GM23338 (cell line): ENCODE measurements around the gene SERGEF. TPM values are rescaled to one million over a fixed set of nuclear protein-coding genes. Genes with fewer than 3 reads are reported as not detected.

Experiments used
- ATAC-seq: fragments of 200-7000 bp; cut with Tn5 transposase; 3 replicates; pipeline ENCODE4 v1.9.1; 2020
- DNase-seq: peaks from one replicate; pipeline ENCODE4 v3.0.0-alpha.2; 2015; ENCODE audit warnings: low spot score
- H2AFZ ChIP-seq: fragments of 200-600 bp; sonication (generic); 2 replicates; pipeline ENCODE4 v1.8.0; 2016; ENCODE audit warnings: antibody characterized with exemption, mild to moderate bottlenecking, moderate library complexity
- H3F3A ChIP-seq: fragments of 200-600 bp; sonication (generic); replicated peaks from 2 replicates; pipeline ENCODE4 v1.8.0; 2017; ENCODE audit warnings: antibody characterized with exemption, mixed run types, low read depth
- H3K27ac ChIP-seq: fragments of 200-600 bp; sonication (generic); 2 replicates; pipeline ENCODE4 v1.6.1; 2016; ENCODE audit warnings: low read depth
- H3K27me3 ChIP-seq: fragments of 200-600 bp; sonication (generic); 2 replicates; pipeline ENCODE4 v1.8.0; 2016; ENCODE audit warnings: mild to moderate bottlenecking, mixed run types, moderate library complexity; ENCODE audit not compliant: insufficient read depth
- H3K36me3 ChIP-seq: fragments of 200-600 bp; sonication (generic); 2 replicates; pipeline ENCODE4 v1.8.0; 2016; ENCODE audit warnings: mild to moderate bottlenecking; ENCODE audit not compliant: insufficient read depth
- H3K4me1 ChIP-seq: fragments of 200-600 bp; sonication (generic); 2 replicates; pipeline ENCODE4 v1.8.0; 2016; ENCODE audit warnings: mild to moderate bottlenecking, moderate library complexity; ENCODE audit not compliant: insufficient read depth
- H3K4me2 ChIP-seq: fragments of 200-600 bp; sonication (generic); 2 replicates; pipeline ENCODE4 v1.7.1; 2017; ENCODE audit warnings: mixed run types
- H3K4me3 ChIP-seq: fragments of 200-600 bp; sonication (generic); 2 replicates; pipeline ENCODE4 v1.6.1; 2016; ENCODE audit warnings: mixed run types
- H3K79me2 ChIP-seq: fragments of 200-600 bp; sonication (generic); replicated peaks from 2 replicates; pipeline ENCODE4 v1.8.0; 2017; ENCODE audit warnings: mild to moderate bottlenecking; ENCODE audit not compliant: insufficient read depth
- H3K9me2 ChIP-seq: fragments of 200-600 bp; sonication (generic); 2 replicates; pipeline ENCODE4 v1.8.0; 2017; ENCODE audit not compliant: insufficient read depth
- H4K20me1 ChIP-seq: fragments of 200-600 bp; sonication (generic); replicated peaks from 2 replicates; pipeline ENCODE4 v1.8.0; 2017; ENCODE audit warnings: mild to moderate bottlenecking; ENCODE audit not compliant: insufficient read depth
- H3K27ac Mint-ChIP-seq: 2 replicates; pipeline ENCODE4 v1.8.0; 2020; ENCODE audit warnings: inconsistent platforms, mild to moderate bottlenecking, moderate library complexity, mixed read lengths
- H3K27me3 Mint-ChIP-seq: 3 replicates; pipeline ENCODE4 v1.8.0; 2022; ENCODE audit warnings: low read depth, mild to moderate bottlenecking, moderate library complexity, mixed read lengths, inconsistent platforms; ENCODE audit not compliant: insufficient read depth, poor library complexity
- H3K36me3 Mint-ChIP-seq: 3 replicates; pipeline ENCODE4 v1.8.0; 2021; ENCODE audit warnings: low read depth, mild to moderate bottlenecking, inconsistent platforms, moderate library complexity, mixed read lengths
- H3K4me1 Mint-ChIP-seq: 3 replicates; pipeline ENCODE4 v1.8.0; 2020; ENCODE audit warnings: mild to moderate bottlenecking, inconsistent platforms, mixed read lengths
- H3K4me3 Mint-ChIP-seq: 3 replicates; pipeline ENCODE4 v1.8.0; 2021; ENCODE audit warnings: moderate library complexity, mild to moderate bottlenecking, inconsistent platforms, mixed read lengths
- H3K9me3 Mint-ChIP-seq: 3 replicates; pipeline ENCODE4 v1.8.0; 2020; ENCODE audit warnings: moderate library complexity, mild to moderate bottlenecking, inconsistent platforms, mixed read lengths
- ETS1 ChIP-seq: IDR thresholded peaks from 2 replicates; pipeline ENCODE4 v1.6.1; 2016; ENCODE audit warnings: antibody characterized with exemption
- EZH2 ChIP-seq: fragments of 200-600 bp; sonication (generic); IDR thresholded peaks from one replicate; pipeline ENCODE4 v1.8.0; 2017; ENCODE audit warnings: antibody characterized with exemption, mild to moderate bottlenecking, low read depth; ENCODE audit not compliant: unreplicated experiment
- EZH2phosphoT487 ChIP-seq: fragments of 200-600 bp; sonication (generic); IDR thresholded peaks from one replicate; pipeline ENCODE4 v1.8.1; 2018; ENCODE audit warnings: antibody characterized with exemption; ENCODE audit not compliant: unreplicated experiment
- JUNB ChIP-seq: IDR thresholded peaks from one replicate; pipeline ENCODE4 v1.6.1; 2016; ENCODE audit warnings: antibody characterized with exemption; ENCODE audit not compliant: unreplicated experiment
- NANOG ChIP-seq: IDR thresholded peaks from 2 replicates; pipeline ENCODE4 v1.6.1; 2016; ENCODE audit warnings: antibody characterized with exemption, borderline replicate concordance
- POLR2AphosphoS5 ChIP-seq: IDR thresholded peaks from 2 replicates; pipeline ENCODE4 v1.6.1; 2016; ENCODE audit warnings: antibody characterized with exemption, low read depth
- REST ChIP-seq: IDR thresholded peaks from one replicate; pipeline ENCODE4 v1.6.1; 2018; ENCODE audit warnings: antibody characterized with exemption; ENCODE audit not compliant: unreplicated experiment
- STAT1 ChIP-seq: IDR thresholded peaks from one replicate; pipeline ENCODE4 v1.6.1; 2016; ENCODE audit warnings: antibody characterized with exemption; ENCODE audit not compliant: unreplicated experiment
- ZNF114 ChIP-seq: fragments of 250-450 bp; sonication (Bioruptor Pico); IDR thresholded peaks from 2 replicates; pipeline ENCODE4 v1.5.0; 2020; ENCODE audit warnings: mild to moderate bottlenecking, moderate library complexity
- ZNF331 ChIP-seq: fragments of 250-450 bp; sonication (Bioruptor Pico); IDR thresholded peaks from 2 replicates; pipeline ENCODE4 v1.5.0; 2020; ENCODE audit warnings: low read depth, mild to moderate bottlenecking, moderate library complexity
- polyA plus RNA-seq: library from polyadenylated mRNA; unstranded; fragments of >200 nt; fragmentation: Nextera tagmentation; extraction: Ambion mirVana; gene quantifications from 2 replicates; pipeline ENCODE4 v1.2.1, GENCODE V29; 2016
- total RNA-seq: library from RNA; depleted of rRNA; stranded (reverse); fragments of >200 nt; shearing (Covaris generic); gene quantifications from 2 replicates; pipeline ENCODE4 v1.2.3, GENCODE V29; 2014
- TF ChIP-seq, protein P1 (sequence below), 2 experiments: fragments of 200-600 bp in 1 of 2; sonication (generic) in 1 of 2; conservative IDR thresholded peaks; 2 replicates each; pipeline versions ENCODE4 v1.5.1 to v1.6.1; 2016 to 2017; ENCODE audit warnings: antibody characterized with exemption in 2 of 2, low read depth in 2 of 2, mild to moderate bottlenecking in 2 of 2, moderate library complexity in 1 of 2

SERGEF gene
- total and polyA plus RNA-seq, 2 experiments from 2014 or later: 24.2 to 27.9 TPM

- TF ChIP-seq ETS1 (no peak), NANOG (no peak), REST (no peak)
These were observed 272.9 kb downstream of the SERGEF start (continued) for GRCh38 chr11:17739945-17740338.

- H3K79me2 ChIP-seq: no peaks in the 10 kb centered on the region
- no peak for DNase-seq
- peaks cover 61% of the 10 kb centered on the region for H3K27me3 ChIP-seq
- Mint-ChIP-seq H3K4me3 (no peak overlapping the region), H3K4me1 (peaks cover 15% of the 10 kb centered on the region), H3K27me3 (peaks cover 45% of the 10 kb centered on the region), H3K36me3 (no peaks in the 10 kb centered on the region; the same call in 2 of the 3 replicates), H3K27ac (no peak overlapping the region), H3K9me3 (peaks cover 7% of the 10 kb centered on the region)
- peaks cover 15% of the 10 kb centered on the region for H3K4me1 ChIP-seq
- peak overlapping the region; percentile 67; the same call in 1 of the 2 replicates for H3K4me2 ChIP-seq
- no peak for ATAC-seq
- no peaks in the 10 kb centered on the region; the same call in 1 of the 2 replicates for H3K36me3 ChIP-seq
- no peaks in the 10 kb centered on the region for H3K9me2 ChIP-seq
- no peaks in the 10 kb centered on the region for H3F3A ChIP-seq
- no peak overlapping the region for H3K27ac ChIP-seq
- TF ChIP-seq ZNF331: no peak
- TF ChIP-seq JUNB: no peak
- no peak for TF ChIP-seq POLR2AphosphoS5
- TF ChIP-seq STAT1: no peak
- no peak for TF ChIP-seq REST
- TF ChIP-seq, protein P1, sequence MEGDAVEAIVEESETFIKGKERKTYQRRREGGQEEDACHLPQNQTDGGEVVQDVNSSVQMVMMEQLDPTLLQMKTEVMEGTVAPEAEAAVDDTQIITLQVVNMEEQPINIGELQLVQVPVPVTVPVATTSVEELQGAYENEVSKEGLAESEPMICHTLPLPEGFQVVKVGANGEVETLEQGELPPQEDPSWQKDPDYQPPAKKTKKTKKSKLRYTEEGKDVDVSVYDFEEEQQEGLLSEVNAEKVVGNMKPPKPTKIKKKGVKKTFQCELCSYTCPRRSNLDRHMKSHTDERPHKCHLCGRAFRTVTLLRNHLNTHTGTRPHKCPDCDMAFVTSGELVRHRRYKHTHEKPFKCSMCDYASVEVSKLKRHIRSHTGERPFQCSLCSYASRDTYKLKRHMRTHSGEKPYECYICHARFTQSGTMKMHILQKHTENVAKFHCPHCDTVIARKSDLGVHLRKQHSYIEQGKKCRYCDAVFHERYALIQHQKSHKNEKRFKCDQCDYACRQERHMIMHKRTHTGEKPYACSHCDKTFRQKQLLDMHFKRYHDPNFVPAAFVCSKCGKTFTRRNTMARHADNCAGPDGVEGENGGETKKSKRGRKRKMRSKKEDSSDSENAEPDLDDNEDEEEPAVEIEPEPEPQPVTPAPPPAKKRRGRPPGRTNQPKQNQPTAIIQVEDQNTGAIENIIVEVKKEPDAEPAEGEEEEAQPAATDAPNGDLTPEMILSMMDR (conservative IDR thresholded peaks at IDR 0.05; ENCODE audit: low read depth in 2 of 2): no peak
- TF ChIP-seq ZNF114: no peak
- no peak for TF ChIP-seq ETS1
- no peak for TF ChIP-seq EZH2phosphoT487
- TF ChIP-seq EZH2: no peak
- H3K4me3 ChIP-seq: peak overlapping the region; percentile 30; the same call in 1 of the 2 replicates
- H2AFZ ChIP-seq: no peak overlapping the region
- H4K20me1 ChIP-seq: peaks cover 7% of the 10 kb centered on the region; the same call in 1 of the 2 replicates
These were observed 274.5 kb downstream of the SERGEF start for GRCh38 chr11:17738151-17738973.
